GM18907 (cell line): ENCODE data around the gene ZMYM4.

ENCODE experiments used
- ATAC-seq: cut with Tn5 transposase; IDR thresholded peaks from one replicate; pipeline ENCODE4 v1.9.1; 2021; ENCODE audit warnings: mild to moderate bottlenecking, moderate library complexity; ENCODE audit not compliant: unreplicated experiment

Gene ZMYM4

GRCh38 chr1:35398739-35399138, 130.2 kb downstream of the ZMYM4 start:
- no peak for ATAC-seq

- no peak for ATAC-seq
These were observed 132.5 kb downstream of the ZMYM4 start for GRCh38 chr1:35401049-35401448.

- no peak for ATAC-seq
These were observed 137.6 kb downstream of the ZMYM4 start for GRCh38 chr1:35406103-35406502.

GRCh38 chr1:35407743-35408142, 139.2 kb downstream of the ZMYM4 start:
- ATAC-seq = no peak

GRCh38 chr1:35408925-35409324, 140.4 kb downstream of the ZMYM4 start:
- no peak for ATAC-seq

- no peak for ATAC-seq
These were observed 157.6 kb downstream of the ZMYM4 start for GRCh38 chr1:35426097-35426586.

GRCh38 chr1:35428360-35428759, 159.9 kb downstream of the ZMYM4 start:
- no peak for ATAC-seq

- no peak for ATAC-seq
These were observed 162.3 kb downstream of the ZMYM4 start for GRCh38 chr1:35430762-35431161.

GRCh38 chr1:35431173-35431599, 162.7 kb downstream of the ZMYM4 start:
- ATAC-seq = no peak

- no peak for ATAC-seq
These were observed 163.7 kb downstream of the ZMYM4 start for GRCh38 chr1:35432231-35432630.

GRCh38 chr1:35433714-35434113, 165.2 kb downstream of the ZMYM4 start:
- ATAC-seq = no peak

GRCh38 chr1:35434703-35435102, 166.2 kb downstream of the ZMYM4 start:
- no peak for ATAC-seq

GRCh38 chr1:35436078-35436477, 167.6 kb downstream of the ZMYM4 start:
- no peak for ATAC-seq

GRCh38 chr1:35437200-35437599, 168.7 kb downstream of the ZMYM4 start:
- ATAC-seq = no peak

- no peak for ATAC-seq
These were observed 171.1 kb downstream of the ZMYM4 start for GRCh38 chr1:35439626-35440025.

GRCh38 chr1:35441926-35442579, 173.5 kb downstream of the ZMYM4 start:
- ATAC-seq = no peak

GRCh38 chr1:35442734-35443133, 174.2 kb downstream of the ZMYM4 start:
- ATAC-seq = no peak

- no peak for ATAC-seq
These were observed 175.4 kb downstream of the ZMYM4 start for GRCh38 chr1:35443768-35444518.

GRCh38 chr1:35444519-35444774, 175.9 kb downstream of the ZMYM4 start:
- no peak for ATAC-seq

- ATAC-seq = no peak
These were observed 178.8 kb downstream of the ZMYM4 start for GRCh38 chr1:35447278-35447677.

GRCh38 chr1:35448344-35448801, 179.9 kb downstream of the ZMYM4 start:
- no peak for ATAC-seq

- no peak for ATAC-seq
These were observed 181.0 kb downstream of the ZMYM4 start for GRCh38 chr1:35449334-35450008.
